Endodermal cell (in vitro differentiated cells): ENCODE measurements around the gene RASAL2. TPM values are rescaled to one million over a fixed set of nuclear protein-coding genes. Genes with fewer than 3 reads are reported as not detected.

Experiments used
- DNase-seq: peaks from one replicate; pipeline ENCODE4 v3.0.0-alpha.2; 2017
- H3K27ac ChIP-seq: 2 replicates; pipeline ENCODE4 v1.5.1; 2013; ENCODE audit warnings: mild to moderate bottlenecking, low read depth, low read length, moderate library complexity
- H3K27me3 ChIP-seq: 2 replicates; pipeline ENCODE4 v1.6.1; 2013; ENCODE audit warnings: mild to moderate bottlenecking, low read length, moderate library complexity; ENCODE audit not compliant: insufficient read depth, control insufficient read depth, poor library complexity, severe bottlenecking
- H3K36me3 ChIP-seq: 2 replicates; pipeline ENCODE4 v1.7.0; 2013; ENCODE audit warnings: mild to moderate bottlenecking, low read length, moderate library complexity; ENCODE audit not compliant: control insufficient read depth, insufficient read depth
- H3K4me1 ChIP-seq: one replicate; pipeline ENCODE4 v1.7.0; 2013; ENCODE audit warnings: low read length; ENCODE audit not compliant: control insufficient read depth, insufficient read depth
- H3K4me3 ChIP-seq: 2 replicates; pipeline ENCODE4 v1.5.1; 2013; ENCODE audit warnings: mild to moderate bottlenecking, low read length, moderate library complexity
- H3K9ac ChIP-seq: 2 replicates; pipeline ENCODE4 v1.6.1; 2013; ENCODE audit warnings: mild to moderate bottlenecking, low read length, moderate library complexity; ENCODE audit not compliant: poor library complexity, severe bottlenecking; ENCODE audit errors: extremely low read depth
- H3K9me3 ChIP-seq: 2 replicates; pipeline ENCODE4 v1.6.1; 2013; ENCODE audit warnings: mild to moderate bottlenecking, low read length, moderate library complexity; ENCODE audit not compliant: control insufficient read depth
- H3K27ac Mint-ChIP-seq: 2 replicates; pipeline ENCODE4 v1.8.0; 2020; ENCODE audit warnings: mixed read lengths
- H3K27me3 Mint-ChIP-seq: 2 replicates; pipeline ENCODE4 v1.8.0; 2021; ENCODE audit warnings: mild to moderate bottlenecking, mixed read lengths; ENCODE audit not compliant: insufficient read depth
- H3K36me3 Mint-ChIP-seq: 2 replicates; pipeline ENCODE4 v1.8.0; 2020; ENCODE audit warnings: low read depth, mixed read lengths
- H3K4me1 Mint-ChIP-seq: 2 replicates; pipeline ENCODE4 v1.8.0; 2020; ENCODE audit warnings: mixed read lengths
- H3K4me3 Mint-ChIP-seq: 2 replicates; pipeline ENCODE4 v1.8.0; 2020; ENCODE audit warnings: mild to moderate bottlenecking, moderate library complexity, mixed read lengths
- H3K9me3 Mint-ChIP-seq: 2 replicates; pipeline ENCODE4 v1.8.0; 2020; ENCODE audit warnings: mild to moderate bottlenecking, mixed read lengths
- CTCF ChIP-seq: fragments of 200-600 bp; sonication (generic); conservative IDR thresholded peaks from 2 replicates; pipeline ENCODE4 v1.5.0; 2021; ENCODE audit warnings: antibody characterized with exemption, mild to moderate bottlenecking
- WGBS, 2 experiments: methylation state at CpG; one replicate each; pipeline versions ENCODE4 v1.1.5 to v1.1.7; 2013; ENCODE audit warnings: missing lambda C conversion rate in 2 of 2, mixed read lengths in 1 of 2; ENCODE audit not compliant: insufficient coverage in 1 of 2, insufficient read length in 1 of 2; 5-methylcytosine and 5-hydroxymethylcytosine counted together
- total RNA-seq, 2 donors: library from RNA; stranded (reverse); fragmentation: NEBNext Ultra II Directional in 1 of 2; extraction: Animal tissue kit (Norgen Biotek cat#: 25700) in 1 of 2; gene quantifications; 2 replicates in 1 of 2; 3 replicates in 1 of 2; pipeline ENCODE4 v1.2.1, GENCODE V29; 2021

The RASAL2 gene
- total RNA-seq, 2 donors from 2014 or later = 21.8 to 22.1 TPM

GRCh38 chr1:178278916-178279686 is 185.2 kb downstream of the RASAL2 start:
- H3K4me1 ChIP-seq = peaks cover 7% of the 10 kb centered on the region
- DNase-seq = no peak
- no peak overlapping the region for H3K27ac ChIP-seq
- Mint-ChIP-seq H3K27me3 (peaks cover 11% of the 10 kb centered on the region), H3K4me1 (peaks cover 28% of the 10 kb centered on the region), H3K27ac (no peak overlapping the region), H3K9me3 (peaks cover 10% of the 10 kb centered on the region), H3K36me3 (no peaks in the 10 kb centered on the region), H3K4me3 (no peak overlapping the region)
- peaks cover 27% of the 10 kb centered on the region for H3K27me3 ChIP-seq
- TF ChIP-seq CTCF = no peak
- WGBS, 2 experiments = no CpG with 5 or more reads among the region's 1 CpG
- H3K9ac ChIP-seq = no peak overlapping the region
- no peak overlapping the region for H3K4me3 ChIP-seq
- H3K36me3 ChIP-seq = no peaks in the 10 kb centered on the region
- H3K9me3 ChIP-seq = peaks cover 13% of the 10 kb centered on the region

GRCh38 chr1:178282949-178283367 is 189.1 kb downstream of the RASAL2 start:
- Mint-ChIP-seq H3K9me3 (no peaks in the 10 kb centered on the region), H3K4me1 (peaks cover 26% of the 10 kb centered on the region), H3K27ac (peak overlapping the region; percentile 20), H3K4me3 (no peak overlapping the region), H3K36me3 (peaks cover 15% of the 10 kb centered on the region), H3K27me3 (no peaks in the 10 kb centered on the region)
- no peak for DNase-seq
- Histone ChIP-seq H3K9me3 (peaks cover 5% of the 10 kb centered on the region), H3K27ac (no peak overlapping the region), H3K27me3 (peaks cover 12% of the 10 kb centered on the region), H3K4me1 (peaks cover 4% of the 10 kb centered on the region), H3K9ac (no peak overlapping the region), H3K4me3 (no peak overlapping the region), H3K36me3 (no peaks in the 10 kb centered on the region)
- 16% methylated on average over 1 of the region's 3 CpGs; no CpG with 5 or more reads in 1 of the 2 experiments for WGBS, 2 experiments
- peak; percentile 68 for TF ChIP-seq CTCF

GRCh38 chr1:178283409-178283808 is 189.5 kb downstream of the RASAL2 start:
- Histone ChIP-seq H3K9me3 (peaks cover under 1% of the 10 kb centered on the region), H3K27ac (no peak overlapping the region), H3K4me3 (no peak overlapping the region), H3K9ac (no peak overlapping the region), H3K27me3 (peaks cover 12% of the 10 kb centered on the region), H3K36me3 (no peaks in the 10 kb centered on the region), H3K4me1 (peaks cover 4% of the 10 kb centered on the region)
- H3K36me3 Mint-ChIP-seq = peaks cover 18% of the 10 kb centered on the region
- peaks cover 26% of the 10 kb centered on the region for H3K4me1 Mint-ChIP-seq
- no peak for TF ChIP-seq CTCF
- no peaks in the 10 kb centered on the region for H3K27me3 Mint-ChIP-seq
- H3K4me3 Mint-ChIP-seq = peak overlapping the region; percentile 34
- no peaks in the 10 kb centered on the region for H3K9me3 Mint-ChIP-seq
- H3K27ac Mint-ChIP-seq = peak overlapping the region; percentile 20
- peak; percentile 88 for DNase-seq
- WGBS, 2 experiments = 11 to 21% methylated on average over 2 to 5 of the region's 5 CpGs
